ENCODE results near the gene CNTN5. TPM values are rescaled to one million over a fixed set of nuclear protein-coding genes. Genes with fewer than 3 reads are reported as not detected.

The CNTN5 gene
- polyA plus RNA-seq, 1 donor (not counting 4 experiments of a cell fraction or from before 2014, with no cell fraction given) = not detected

GRCh38 chr11:99425596-99425995 is 404.8 kb downstream of the CNTN5 start:
- Histone ChIP-seq H3K4me1 (ENCODE audit: control insufficient read depth, extremely low read depth, insufficient read depth, low read length) (no peaks in the 10 kb centered on the region), H3K9ac (ENCODE audit: control insufficient read depth, extremely low read depth, insufficient read depth, low read length) (no peak overlapping the region), H3K27me3 (ENCODE audit: control insufficient read depth, extremely low read depth, insufficient read depth, low read length) (no peaks in the 10 kb centered on the region), H3K4me3 (ENCODE audit: control insufficient read depth in 2 of 3, extremely low read depth in 1 of 3, insufficient read depth in 2 of 3, low read depth in 1 of 3, low read length in 3 of 3) (no peak overlapping the region), H3K4me2 (ENCODE audit: control insufficient read depth, extremely low read depth, insufficient read depth, low read depth, low read length) (no peak overlapping the region), H3K79me2 (ENCODE audit: control insufficient read depth, insufficient read depth, low read length) (no peaks in the 10 kb centered on the region), H3K9me3 (ENCODE audit: control insufficient read depth, low read depth, low read length) (no peaks in the 10 kb centered on the region), H3K9me1 (ENCODE audit: control insufficient read depth, extremely low read depth, insufficient read depth, low read length) (no peaks in the 10 kb centered on the region), H2AFZ (ENCODE audit: control insufficient read depth, low read length) (no peak overlapping the region), H3K27ac (ENCODE audit: control insufficient read depth, insufficient read depth, low read length) (no peak overlapping the region), H4K20me1 (ENCODE audit: control insufficient read depth, extremely low read depth, insufficient read depth, low read length) (no peaks in the 10 kb centered on the region), H3K36me3 (ENCODE audit: control insufficient read depth in 2 of 2, extremely low read depth in 1 of 2, insufficient read depth in 2 of 2, low read length in 2 of 2) (no peaks in the 10 kb centered on the region)
- no peak for TF ChIP-seq CTCF (optimal IDR thresholded peaks at IDR 0.05 in 1 of 3, IDR thresholded peaks at IDR 0.05 in 1 of 3, conservative IDR thresholded peaks at IDR 0.05 in 1 of 3; ENCODE audit: extremely low read depth in 1 of 3, insufficient read depth in 2 of 3, low read length in 3 of 3)
- TF ChIP-seq EZH2 (IDR thresholded peaks at IDR 0.05; ENCODE audit: low read length) = no peak
- FAIRE-seq (no peak), DNase-seq (ENCODE audit: low read depth, low spot score) (no peak)
- dilution Hi-C loops (cut with MboI; ENCODE audit: extremely low pct_ligation_motif_present, low sequenced_read_pairs) = no loop called here

GRCh38 chr11:99432677-99433076 is 411.9 kb downstream of the CNTN5 start:
- Histone ChIP-seq H4K20me1 (ENCODE audit: control insufficient read depth, extremely low read depth, insufficient read depth, low read length) (no peaks in the 10 kb centered on the region), H3K27ac (ENCODE audit: control insufficient read depth, insufficient read depth, low read length) (no peak overlapping the region), H3K4me3 (ENCODE audit: control insufficient read depth in 2 of 3, extremely low read depth in 1 of 3, insufficient read depth in 2 of 3, low read depth in 1 of 3, low read length in 3 of 3) (no peak overlapping the region), H2AFZ (ENCODE audit: control insufficient read depth, low read length) (no peak overlapping the region), H3K9ac (ENCODE audit: control insufficient read depth, extremely low read depth, insufficient read depth, low read length) (no peak overlapping the region), H3K9me1 (ENCODE audit: control insufficient read depth, extremely low read depth, insufficient read depth, low read length) (no peaks in the 10 kb centered on the region), H3K79me2 (ENCODE audit: control insufficient read depth, insufficient read depth, low read length) (no peaks in the 10 kb centered on the region), H3K4me2 (ENCODE audit: control insufficient read depth, extremely low read depth, insufficient read depth, low read depth, low read length) (no peak overlapping the region), H3K4me1 (ENCODE audit: control insufficient read depth, extremely low read depth, insufficient read depth, low read length) (no peaks in the 10 kb centered on the region), H3K36me3 (ENCODE audit: control insufficient read depth in 2 of 2, extremely low read depth in 1 of 2, insufficient read depth in 2 of 2, low read length in 2 of 2) (no peaks in the 10 kb centered on the region), H3K27me3 (ENCODE audit: control insufficient read depth, extremely low read depth, insufficient read depth, low read length) (no peaks in the 10 kb centered on the region), H3K9me3 (ENCODE audit: control insufficient read depth, low read depth, low read length) (no peaks in the 10 kb centered on the region)
- dilution Hi-C loops (cut with MboI; ENCODE audit: extremely low pct_ligation_motif_present, low sequenced_read_pairs) = no loop called here
- DNase-seq (ENCODE audit: low read depth, low spot score) (no peak), FAIRE-seq (no peak)
- TF ChIP-seq EZH2 (IDR thresholded peaks at IDR 0.05; ENCODE audit: low read length) (no peak), CTCF (optimal IDR thresholded peaks at IDR 0.05 in 1 of 3, IDR thresholded peaks at IDR 0.05 in 1 of 3, conservative IDR thresholded peaks at IDR 0.05 in 1 of 3; ENCODE audit: extremely low read depth in 1 of 3, insufficient read depth in 2 of 3, low read length in 3 of 3) (no peak)
